ENCODE measurements around the gene PRKCE. TPM values are rescaled to one million over a fixed set of nuclear protein-coding genes. Genes with fewer than 3 reads are reported as not detected.

PRKCE gene
- total RNA-seq, 2 donors from 2014 or later, result 7.3 to 20.8 TPM

GRCh38 chr2:45614330-45614729, 37.1 kb upstream of the PRKCE start:
- ATAC-seq (no peak), DNase-seq (no peak)
- WGBS, 2 donors, result 42 to 76% methylated on average over 1 of the region's 1 CpG
- H3K27ac ChIP-seq, result no peak overlapping the region
- H3K4me3 ChIP-seq, result no peak overlapping the region
- intact Hi-C loops (cut with DNase I), result no loop called here
- H3K9me3 ChIP-seq, result no peaks in the 10 kb centered on the region
- TF ChIP-seq POLR2A (IDR thresholded peaks at IDR 0.05) (no peak), CTCF (IDR thresholded peaks at IDR 0.05) (no peak)
- no peaks in the 10 kb centered on the region for H3K36me3 ChIP-seq (replicated peaks in 1 of 2; ENCODE audit: insufficient read depth in 1 of 2, low read depth in 2 of 2)
- H3K27me3 ChIP-seq, result no peaks in the 10 kb centered on the region
- H3K4me1 ChIP-seq, result peaks cover 15% of the 10 kb centered on the region

- intact Hi-C loops (cut with DNase I), result no loop called here
- no peak for ATAC-seq
- no peak for DNase-seq
These were observed 36.5 kb upstream of the PRKCE start for GRCh38 chr2:45614871-45615415.

GRCh38 chr2:45616658-45617411, 34.6 kb upstream of the PRKCE start:
- H3K36me3 ChIP-seq (replicated peaks in 1 of 2; ENCODE audit: insufficient read depth in 1 of 2, low read depth in 2 of 2), result no peaks in the 10 kb centered on the region
- ATAC-seq (no peak), DNase-seq (no peak)
- H3K9me3 ChIP-seq, result no peaks in the 10 kb centered on the region
- no peak for TF ChIP-seq CTCF (IDR thresholded peaks at IDR 0.05)
- no peak for TF ChIP-seq POLR2A (IDR thresholded peaks at IDR 0.05)
- no peaks in the 10 kb centered on the region for H3K4me1 ChIP-seq
- H3K4me3 ChIP-seq, result no peak overlapping the region
- H3K27ac ChIP-seq, result no peak overlapping the region
- 39 to 45% methylated on average over 4 of the region's 4 CpGs for WGBS, 2 donors
- intact Hi-C loops (cut with DNase I), result no loop called here
- no peaks in the 10 kb centered on the region for H3K27me3 ChIP-seq

More at GRCh38 chr2:45614871-45615415, 36.5 kb upstream of the PRKCE start:
- 75 to 78% methylated on average over 3 of the region's 3 CpGs for WGBS, 2 donors
- Histone ChIP-seq H3K27me3 (no peaks in the 10 kb centered on the region), H3K4me3 (no peak overlapping the region), H3K36me3 (replicated peaks in 1 of 2; ENCODE audit: insufficient read depth in 1 of 2, low read depth in 2 of 2) (no peaks in the 10 kb centered on the region), H3K4me1 (peaks cover 8% of the 10 kb centered on the region), H3K9me3 (no peaks in the 10 kb centered on the region), H3K27ac (no peak overlapping the region)
- TF ChIP-seq POLR2A (IDR thresholded peaks at IDR 0.05) (no peak), CTCF (IDR thresholded peaks at IDR 0.05) (no peak)

GRCh38 chr2:45617496-45617895, 34.0 kb upstream of the PRKCE start:
- no peak for TF ChIP-seq CTCF (IDR thresholded peaks at IDR 0.05)
- TF ChIP-seq POLR2A (IDR thresholded peaks at IDR 0.05), result no peak
- intact Hi-C loops (cut with DNase I), result no loop called here
- Histone ChIP-seq H3K4me3 (no peak overlapping the region), H3K9me3 (no peaks in the 10 kb centered on the region), H3K27me3 (no peaks in the 10 kb centered on the region), H3K4me1 (no peaks in the 10 kb centered on the region), H3K36me3 (replicated peaks in 1 of 2; ENCODE audit: insufficient read depth in 1 of 2, low read depth in 2 of 2) (no peaks in the 10 kb centered on the region), H3K27ac (no peak overlapping the region)
- DNase-seq (no peak), ATAC-seq (no peak)
- WGBS, 2 donors, result 44 to 47% methylated on average over 2 of the region's 2 CpGs

All from body of pancreas (tissue), 4 donors.